ENCODE measurements around the gene ZMYND8.
"Not testable (repeated sequence)": the region's sequence is repeated elsewhere in the genome, so short reads cannot be mapped to it uniquely, and the experiment has no call there.

ZMYND8 gene

GRCh38 chr20:47225458-47225857, 131.0 kb downstream of the ZMYND8 start:
- no peak for DNase-seq (ENCODE audit: low read depth in 3 of 3)

- DNase-seq (ENCODE audit: low read depth in 3 of 3), result no peak
These were observed 131.6 kb downstream of the ZMYND8 start for GRCh38 chr20:47224857-47225256.

DNA sequence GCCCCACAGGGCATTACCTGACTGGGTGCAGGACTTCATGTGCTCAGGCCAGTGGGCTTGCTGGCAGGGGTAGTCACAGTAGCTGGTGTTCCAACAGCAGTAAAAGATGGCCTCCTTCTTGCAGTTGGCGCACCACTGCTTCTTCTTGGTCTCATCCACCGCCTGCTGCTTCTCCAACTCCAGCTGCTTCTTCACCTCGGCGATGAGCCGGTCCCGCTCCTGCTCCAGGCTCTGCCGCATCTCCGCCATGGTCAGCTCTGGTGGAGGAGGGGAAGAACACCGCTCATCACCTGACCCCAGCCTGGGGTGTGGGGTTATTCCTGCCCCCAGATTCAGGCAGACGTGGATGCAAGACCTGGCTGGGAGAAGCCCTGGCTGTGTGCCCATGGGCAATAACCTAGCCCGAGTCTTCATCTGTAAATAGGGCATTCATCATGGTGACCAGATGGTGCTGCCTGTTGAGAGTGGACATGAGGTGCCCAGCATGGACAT, 132.2 kb downstream of the ZMYND8 start:
- no peak for DNase-seq (ENCODE audit: low read depth in 3 of 3)

DNA sequence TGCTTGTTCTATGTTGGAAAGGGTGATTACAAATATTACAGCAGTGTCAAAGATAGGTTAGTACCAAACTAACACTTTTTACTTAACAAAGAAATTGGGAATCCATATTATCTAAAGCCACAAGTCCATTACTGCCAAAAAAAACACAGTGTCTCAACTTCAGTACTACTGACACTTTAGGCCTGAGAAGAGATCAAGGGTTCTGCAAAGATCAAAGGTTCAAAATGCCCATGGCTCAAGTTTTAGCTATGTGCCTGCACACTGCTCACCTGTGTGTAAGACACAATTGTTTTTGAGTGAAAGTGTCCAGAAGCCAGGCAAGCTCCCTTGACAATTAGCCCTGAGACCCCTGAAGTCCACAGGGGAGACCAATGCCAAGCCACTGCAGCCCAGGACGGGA, 132.6 kb downstream of the ZMYND8 start:
- DNase-seq (ENCODE audit: low read depth in 3 of 3), result no peak

DNA sequence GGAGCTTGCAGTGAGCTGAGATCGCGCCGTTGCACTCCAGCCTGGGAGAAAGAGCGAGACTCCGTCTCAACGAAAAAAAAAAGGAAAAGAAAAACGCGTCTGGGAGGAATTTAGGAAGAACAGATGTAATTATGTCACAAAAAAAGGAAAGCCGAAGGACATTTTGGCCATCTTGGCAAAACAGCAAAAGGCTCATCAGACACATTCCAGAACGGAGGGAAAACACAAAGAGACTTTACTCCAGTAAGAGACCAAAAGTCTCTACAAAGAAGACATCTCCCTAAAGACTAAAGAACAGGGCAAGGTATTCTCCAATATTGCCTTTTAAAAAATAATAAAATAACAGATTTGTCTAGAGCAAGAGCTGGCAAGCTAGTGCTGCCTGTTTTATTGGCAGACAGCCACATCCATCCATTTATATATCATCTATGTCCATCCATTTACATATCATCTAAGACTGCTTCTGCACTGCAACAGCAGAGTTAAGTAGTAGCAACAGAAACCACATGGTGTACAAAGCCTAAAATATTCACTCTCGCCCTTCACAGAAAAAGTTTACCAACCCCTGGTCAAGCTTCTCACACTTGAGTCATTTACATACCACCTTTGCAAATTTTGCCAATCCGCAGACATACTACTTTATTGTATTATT, 133.9 kb downstream of the ZMYND8 start:
- DNase-seq (ENCODE audit: low read depth in 3 of 3), result no peak

DNA sequence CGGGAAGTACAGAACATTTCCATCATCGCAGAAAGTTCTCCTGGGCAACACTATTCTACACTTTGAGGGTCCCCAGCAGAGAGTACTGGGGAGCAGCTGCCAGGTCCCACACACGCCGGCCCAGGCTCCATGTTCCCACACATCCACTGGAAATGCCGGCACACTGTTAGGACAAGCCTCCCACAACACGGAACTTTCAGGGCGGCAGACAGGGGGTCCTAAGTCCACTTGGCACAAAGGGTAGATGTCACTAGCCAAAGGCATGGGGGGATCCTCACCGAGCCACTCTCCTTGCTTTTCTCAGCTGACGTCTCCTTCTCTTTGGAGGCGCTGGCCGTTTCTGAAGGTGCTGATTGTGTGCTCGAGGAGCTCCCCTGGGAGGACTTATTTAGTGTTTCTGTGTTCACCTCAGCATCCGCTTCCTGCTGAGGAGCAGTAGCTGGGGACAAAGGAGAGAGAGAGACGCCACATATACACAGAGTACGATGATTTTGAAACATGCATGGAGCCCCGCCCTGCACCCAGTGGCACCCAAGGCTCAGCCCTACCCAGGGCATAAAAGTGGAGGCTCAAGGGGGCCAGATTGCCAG, 135.4 kb downstream of the ZMYND8 start:
- DNase-seq (ENCODE audit: low read depth in 3 of 3), result no peak

DNA sequence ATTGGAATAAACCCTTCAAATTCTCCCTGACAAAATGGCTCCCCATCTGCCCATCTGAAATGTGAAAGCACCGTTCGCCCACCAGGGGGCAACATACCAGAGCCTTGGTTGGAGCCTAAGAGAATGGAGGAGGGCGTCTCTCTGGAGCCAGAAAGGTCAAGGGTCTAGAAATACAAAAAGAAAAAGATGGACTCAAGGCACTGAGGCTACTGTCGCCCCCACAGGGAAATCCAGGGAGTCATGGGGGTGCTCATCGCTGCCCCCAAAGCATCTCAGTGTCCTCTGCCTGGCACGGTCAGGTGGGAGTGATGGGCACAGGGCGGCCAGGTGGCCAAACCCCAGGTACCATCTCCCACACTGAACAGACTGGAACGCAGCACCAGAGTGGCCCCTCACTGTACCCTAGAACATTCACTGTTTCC, 136.3 kb downstream of the ZMYND8 start:
- peak; percentile 22 to 58 (median 28) for DNase-seq (ENCODE audit: low read depth in 3 of 3)

DNA sequence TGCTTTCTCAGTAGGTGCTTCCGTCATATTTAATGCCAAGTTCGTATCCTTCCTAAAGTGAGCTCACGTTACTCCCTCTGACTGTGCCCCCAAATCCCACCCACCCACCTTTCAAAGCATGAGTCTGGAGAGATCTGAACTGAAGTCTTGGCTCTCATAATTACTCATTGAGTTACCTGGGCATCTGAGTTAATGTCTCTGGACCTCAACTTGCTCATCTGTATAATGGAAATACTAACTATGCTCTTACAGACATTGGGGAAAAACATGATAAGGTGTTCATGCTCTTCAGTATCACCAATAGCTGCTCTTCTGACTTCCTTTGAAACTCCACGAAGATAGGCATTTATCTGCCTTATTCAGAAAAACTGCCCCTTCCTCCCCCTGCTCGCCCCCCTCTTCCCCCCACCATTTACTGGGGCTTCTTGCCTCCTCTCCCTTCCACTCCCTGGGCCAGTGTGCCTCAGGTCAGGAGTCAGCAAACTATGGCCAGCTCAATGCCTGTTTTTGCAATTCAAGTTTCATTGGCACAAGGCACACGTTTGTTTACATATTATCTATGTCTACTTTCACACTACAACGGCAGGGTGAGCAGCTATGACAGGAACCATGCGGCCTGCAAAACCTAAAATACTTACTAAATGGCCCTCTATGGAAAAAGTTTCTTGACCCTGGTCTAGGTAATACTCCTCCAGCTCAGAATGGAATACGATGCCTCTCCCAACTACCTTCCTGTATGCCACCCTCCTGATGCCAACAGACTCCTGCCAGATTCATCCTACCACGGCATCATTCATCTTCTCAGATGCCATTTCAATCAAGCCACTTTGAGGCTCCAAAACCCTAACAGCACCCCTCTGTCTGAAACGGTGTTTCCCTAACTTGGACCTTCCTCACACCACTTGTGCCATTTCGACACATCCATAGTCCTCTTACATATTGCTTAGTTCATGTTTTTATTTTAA, 138.7 kb downstream of the ZMYND8 start:
- DNase-seq (ENCODE audit: low read depth in 3 of 3), result no peak

- no peak for DNase-seq (ENCODE audit: low read depth in 3 of 3)
These were observed 139.6 kb downstream of the ZMYND8 start for GRCh38 chr20:47216819-47217410.

- no peak for DNase-seq (ENCODE audit: low read depth in 3 of 3)
These were observed 140.7 kb downstream of the ZMYND8 start for GRCh38 chr20:47215653-47216397.

DNA sequence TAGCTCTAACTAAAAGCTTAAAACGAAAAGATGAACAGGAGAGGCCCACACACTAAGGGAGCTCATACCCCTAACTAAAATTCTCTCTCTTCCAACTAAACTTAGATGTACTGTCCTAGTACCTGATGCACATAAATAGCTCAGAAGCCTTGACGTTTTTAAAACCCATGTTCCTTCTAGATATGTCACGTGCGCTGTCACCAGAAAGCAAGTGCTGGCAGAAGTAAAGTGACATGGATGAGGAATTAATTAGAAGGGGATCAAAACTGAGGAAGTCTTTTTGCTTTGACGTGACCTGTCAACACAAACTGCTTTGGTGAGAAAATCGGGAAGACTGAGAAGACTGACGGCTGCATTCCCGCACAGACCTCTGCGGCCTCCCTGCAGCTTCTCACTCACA, 142.5 kb downstream of the ZMYND8 start:
- no peak for DNase-seq (ENCODE audit: low read depth in 3 of 3)

- DNase-seq (ENCODE audit: low read depth in 3 of 3), result no peak
These were observed 143.8 kb downstream of the ZMYND8 start for GRCh38 chr20:47212606-47213207.

- DNase-seq (ENCODE audit: low read depth in 3 of 3), result no peak
These were observed 145.5 kb downstream of the ZMYND8 start for GRCh38 chr20:47211036-47211435.

- DNase-seq (ENCODE audit: low read depth in 3 of 3), result no peak
These were observed 146.0 kb downstream of the ZMYND8 start for GRCh38 chr20:47210470-47210869.

DNA sequence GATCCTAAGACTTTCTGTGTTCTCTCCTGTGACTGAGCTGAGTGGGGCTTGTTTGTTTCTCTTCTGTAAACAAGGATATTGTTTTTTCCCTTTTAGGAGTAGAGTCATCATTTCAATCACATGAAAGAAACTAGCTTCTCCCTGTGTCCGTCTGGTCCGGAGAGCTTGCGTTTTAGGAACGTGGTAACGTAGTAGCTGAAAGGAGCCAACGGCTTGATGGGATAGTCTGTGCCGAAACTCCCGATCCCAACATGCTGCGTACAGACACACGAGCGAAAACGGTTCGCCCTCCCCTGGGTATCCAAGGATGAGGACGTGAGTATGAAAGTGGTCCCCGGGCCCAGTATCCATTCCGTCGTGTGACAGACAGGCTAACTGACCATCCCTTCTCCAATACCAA, 146.5 kb downstream of the ZMYND8 start:
- no peak for DNase-seq (ENCODE audit: low read depth in 3 of 3)

GRCh38 chr20:47208534-47209174, 147.8 kb downstream of the ZMYND8 start:
- DNase-seq (ENCODE audit: low read depth in 3 of 3), result no peak

DNA sequence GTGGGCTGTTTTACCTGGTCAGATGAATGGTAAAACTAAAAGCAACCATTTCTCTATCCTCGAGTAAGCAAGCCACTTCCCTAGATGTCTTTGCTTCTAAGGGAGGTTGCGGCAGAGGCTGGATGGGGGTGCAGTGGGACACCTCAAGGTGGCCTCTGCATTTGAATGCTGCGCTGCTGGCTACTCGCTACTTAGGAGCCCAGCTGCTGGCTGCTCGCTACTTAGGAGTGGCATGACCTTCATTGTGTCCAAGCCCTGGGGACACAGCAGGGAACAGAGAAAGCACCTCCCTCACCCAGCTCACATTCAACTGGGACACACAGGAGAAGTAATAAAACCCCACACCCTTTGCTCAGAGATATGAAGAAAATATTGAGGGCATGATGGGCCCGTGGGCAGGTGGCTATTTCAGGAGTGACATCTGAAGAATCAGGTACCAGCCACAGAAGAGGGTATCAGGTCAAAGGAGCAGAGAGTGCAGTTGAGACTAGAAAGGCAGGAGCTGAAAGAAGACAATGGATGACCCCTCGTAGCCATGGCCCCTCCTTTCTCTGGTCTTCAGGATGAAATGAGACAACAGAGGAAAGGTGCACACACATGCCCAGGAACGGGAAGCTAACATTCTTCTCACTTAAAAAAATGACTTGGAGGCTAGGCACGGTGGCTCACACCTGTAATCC, 149.4 kb downstream of the ZMYND8 start:
- no peak for DNase-seq (ENCODE audit: low read depth in 3 of 3)

DNA sequence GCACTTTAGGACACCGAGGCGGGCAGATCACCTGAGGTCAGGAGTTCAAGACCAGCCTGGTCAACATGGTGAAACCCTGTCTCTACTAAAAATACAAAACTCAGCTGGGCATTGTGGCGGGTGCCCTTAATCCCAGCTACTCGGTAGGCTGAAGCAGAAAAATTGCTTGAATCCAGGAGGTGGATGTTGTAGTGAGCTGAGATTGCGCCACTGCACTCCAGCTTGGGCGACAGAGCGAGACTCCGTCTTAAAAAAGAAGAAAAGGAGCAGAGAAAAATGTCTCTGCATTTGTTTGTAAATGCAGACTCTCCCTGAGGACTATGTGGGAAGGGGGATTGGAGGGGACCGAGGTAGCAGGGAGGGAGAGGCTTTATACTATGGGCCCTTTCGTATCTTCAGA, 149.9 kb downstream of the ZMYND8 start:
- not testable (repeated sequence) for DNase-seq (ENCODE audit: low read depth in 3 of 3)

GRCh38 chr20:47205577-47206123, 150.8 kb downstream of the ZMYND8 start:
- DNase-seq (ENCODE audit: low read depth in 3 of 3), result no peak

DNA sequence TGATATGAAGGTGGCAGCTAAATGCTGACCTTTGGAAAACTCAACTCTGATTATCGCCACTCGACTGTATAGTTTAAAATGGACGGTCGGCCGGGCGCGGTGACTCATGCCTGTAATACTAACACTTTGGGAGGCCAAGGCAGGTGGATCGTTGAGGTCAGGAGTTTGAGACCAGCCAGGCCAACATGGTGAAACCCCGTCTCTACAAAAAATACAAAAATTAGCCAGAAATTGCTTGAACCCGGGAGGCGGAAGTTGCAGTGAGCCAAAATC, 151.7 kb downstream of the ZMYND8 start:
- not testable (repeated sequence) for DNase-seq (ENCODE audit: low read depth in 3 of 3)
